OCI-LY1 (cell line): Measurements from ENCODE around the gene ACOT8.

Experiments
- CTCF ChIP-seq: fragments of 200-600 bp; sonication (generic), shearing (Covaris generic); IDR thresholded peaks from 2 replicates; pipeline ENCODE4 v1.5.1; 2017; ENCODE audit warnings: mild to moderate bottlenecking, antibody characterized with exemption, low read length, moderate library complexity, mixed read lengths
- EZH2 ChIP-seq: fragments of 200-600 bp; sonication (generic), shearing (Covaris generic); IDR thresholded peaks from 2 replicates; pipeline ENCODE4 v1.8.0; 2017; ENCODE audit warnings: borderline replicate concordance, mixed run types, mild to moderate bottlenecking, antibody characterized with exemption, low read length, moderate library complexity, mixed read lengths

- TF ChIP-seq EZH2, result no peak
- TF ChIP-seq CTCF, result no peak
Measured at GRCh38 chr20:45861221-45862075, 4.3 kb upstream of the ACOT8 start.
